Stimulated activated CD4-positive, alpha-beta T cell treated with anti-CD3 and anti-CD28 coated beads, Interleukin-2, amount 100 ng/mL, for 4 hours (primary cell): ENCODE measurements around the gene DSE.

Experiments
- DNase-seq: peaks from one replicate; pipeline ENCODE4 v3.0.0-alpha.2; 2020; ENCODE audit warnings: low read depth

The DSE gene

GRCh38 chr6:116362276-116362675 is 8.5 kb upstream of the DSE start:
- no peak for DNase-seq

- no peak for DNase-seq
Observed at GRCh38 chr6:116363759-116364158, 7.0 kb upstream of the DSE start.

DNA sequence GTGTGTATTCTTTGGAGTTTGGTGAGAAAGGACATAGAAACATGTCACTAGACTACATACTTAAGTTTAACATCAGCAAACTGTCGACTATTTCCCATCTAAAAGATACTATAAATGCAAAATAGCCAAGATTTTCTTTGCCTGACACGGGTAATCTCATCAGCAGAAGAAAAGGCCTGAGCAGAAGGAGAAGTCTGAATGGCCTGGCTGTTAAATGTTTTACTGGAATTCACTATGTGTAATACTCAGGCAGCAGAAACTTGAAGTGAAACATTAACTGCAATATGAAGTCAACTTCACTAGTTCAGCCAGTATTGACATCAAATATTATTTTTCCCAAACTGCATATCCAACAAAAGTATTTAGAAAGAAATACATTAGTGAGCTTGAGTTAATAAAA is 6.4 kb upstream of the DSE start:
- DNase-seq = no peak

DNA sequence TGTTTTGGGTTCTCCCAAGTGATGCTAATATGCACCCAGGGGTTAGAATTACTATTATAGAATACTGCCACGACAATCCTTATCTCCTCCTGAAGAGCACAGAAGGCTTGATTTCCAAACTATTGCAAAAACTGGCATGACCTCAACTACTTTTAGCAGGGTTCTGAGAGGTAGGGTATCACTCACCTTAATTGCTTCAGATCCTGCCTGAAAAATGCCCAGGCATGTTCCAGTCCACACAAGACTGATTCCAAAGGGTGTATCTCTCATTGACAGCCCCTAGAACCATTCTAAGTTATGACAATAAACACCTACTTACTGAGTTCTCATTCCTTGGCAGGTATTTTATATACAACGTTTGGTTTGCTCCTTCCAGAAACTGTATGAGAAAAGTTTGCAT is 5.0 kb upstream of the DSE start:
- DNase-seq = no peak

DNA sequence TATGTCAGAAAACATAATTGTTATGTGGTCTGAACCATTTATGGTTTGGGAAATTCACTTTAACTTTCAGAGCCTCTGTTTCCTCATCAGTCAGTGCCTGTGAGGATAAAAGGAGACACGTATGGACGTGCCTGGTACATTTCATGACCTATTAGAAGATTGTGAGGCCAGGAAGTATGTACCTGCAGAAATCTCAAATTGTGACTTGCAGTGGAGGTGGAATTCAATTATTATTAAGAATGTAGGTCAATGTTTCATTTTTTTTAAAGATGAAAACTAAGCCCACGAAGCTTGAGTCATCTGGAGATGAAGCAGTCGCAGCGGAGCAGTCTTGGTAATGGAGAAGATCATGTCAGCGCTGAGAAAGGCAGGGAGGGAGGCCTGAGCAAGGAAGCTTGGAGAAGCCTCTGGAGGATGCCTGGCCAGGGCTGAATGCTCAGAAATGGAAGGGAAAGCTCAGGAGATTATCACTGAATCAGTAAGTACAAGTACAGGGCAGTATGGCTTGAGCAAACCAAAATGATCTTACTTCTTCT is 3.9 kb upstream of the DSE start:
- DNase-seq = no peak

DNA sequence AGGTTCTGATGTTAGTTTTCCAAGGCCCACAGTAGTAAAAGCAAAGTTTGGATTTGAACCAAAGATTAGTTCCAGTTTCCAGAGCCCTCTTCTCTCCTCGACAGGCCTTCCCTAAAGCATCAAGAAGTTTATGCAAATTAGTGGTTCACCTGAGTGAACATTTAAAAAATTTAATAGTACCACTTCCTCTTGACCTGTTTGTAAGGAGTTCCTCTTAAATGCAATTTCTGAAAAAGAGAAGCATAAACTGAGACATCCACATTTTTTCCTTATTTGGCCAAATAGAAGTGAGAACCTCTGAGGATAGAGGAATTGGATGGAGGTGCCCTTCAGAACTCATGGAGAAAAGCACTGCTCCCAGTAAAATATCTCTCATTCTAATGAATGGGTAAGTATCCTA is 1.2 kb upstream of the DSE start:
- DNase-seq = no peak

- DNase-seq = no peak
Observed at GRCh38 chr6:116369964-116370759, 585 bp upstream of the DSE start.

GRCh38 chr6:116371120-116371917 is 572 bp downstream of the DSE start:
- no peak for DNase-seq

DNA sequence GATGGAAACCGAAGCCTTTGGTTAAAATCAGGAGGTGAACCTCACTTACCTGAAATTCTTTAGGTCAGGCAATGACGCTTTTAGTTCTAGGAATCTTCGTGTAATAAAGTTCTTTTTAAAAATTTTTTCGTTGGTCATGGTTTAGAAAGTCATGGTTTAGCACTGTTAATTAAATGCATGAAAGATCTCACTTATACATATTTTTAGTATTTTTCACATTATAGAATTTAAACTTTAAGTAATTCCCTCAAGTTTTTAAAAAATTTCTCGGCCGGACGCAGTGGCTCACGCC is 1.1 kb downstream of the DSE start:
- no peak for DNase-seq

DNA sequence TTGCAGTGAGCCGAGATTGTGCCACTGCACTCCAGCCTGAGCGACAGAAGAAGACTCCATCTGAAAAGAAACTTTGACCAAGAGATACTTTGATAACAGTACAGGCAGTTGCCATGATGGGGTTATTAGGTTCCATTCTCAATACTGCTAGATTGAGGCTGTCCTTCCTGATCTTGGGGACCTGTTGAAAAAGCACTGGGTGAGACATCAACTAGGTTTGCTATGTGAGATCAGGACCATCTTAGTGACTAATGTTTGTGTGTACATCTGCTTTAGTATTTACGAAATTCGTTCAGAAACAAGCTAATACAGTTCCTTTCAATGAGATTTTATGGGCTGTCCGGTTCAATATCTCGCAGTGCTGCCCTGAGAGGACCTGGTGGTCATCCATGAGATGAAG is 2.6 kb downstream of the DSE start:
- no peak for DNase-seq

GRCh38 chr6:116373940-116374339 is 3.2 kb downstream of the DSE start:
- no peak for DNase-seq

DNA sequence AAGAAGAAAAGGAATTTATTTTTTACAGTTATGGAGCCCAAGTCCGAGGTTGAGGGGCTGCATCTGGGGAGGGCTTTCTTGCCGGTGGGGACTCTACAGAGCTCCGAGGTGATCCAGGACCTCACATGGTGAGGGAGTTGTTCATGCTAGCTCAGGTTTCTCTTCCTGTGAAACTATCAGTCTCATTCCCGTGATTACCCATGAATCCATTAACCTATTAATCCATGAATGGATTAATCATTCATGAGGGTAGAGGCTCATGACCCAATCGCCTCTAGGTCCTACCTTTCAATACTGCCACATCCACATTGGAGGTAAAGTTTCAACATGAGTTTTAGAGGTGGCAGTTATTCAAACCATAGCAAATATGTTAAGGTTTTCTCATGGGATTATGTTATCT is 3.8 kb downstream of the DSE start:
- DNase-seq = no peak

DNA sequence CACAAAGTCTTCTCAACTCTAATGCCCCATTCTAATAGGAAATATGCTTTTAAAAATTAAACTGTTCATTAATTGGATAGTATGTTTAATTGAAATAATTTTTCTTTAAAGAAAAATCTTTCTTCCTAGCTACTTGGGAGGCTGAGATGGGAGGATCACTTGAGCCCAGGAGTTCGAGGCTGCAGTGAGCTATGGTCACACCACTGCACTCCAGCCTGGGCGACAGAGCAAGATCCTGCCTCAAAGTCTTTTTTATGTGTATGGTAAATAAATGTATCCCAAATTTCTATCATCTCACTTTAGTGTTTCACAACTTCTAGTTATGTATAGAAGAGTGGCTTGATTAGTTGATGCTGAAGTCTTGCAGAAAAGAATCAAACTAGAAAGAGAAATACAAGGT is 4.5 kb downstream of the DSE start:
- no peak for DNase-seq

DNA sequence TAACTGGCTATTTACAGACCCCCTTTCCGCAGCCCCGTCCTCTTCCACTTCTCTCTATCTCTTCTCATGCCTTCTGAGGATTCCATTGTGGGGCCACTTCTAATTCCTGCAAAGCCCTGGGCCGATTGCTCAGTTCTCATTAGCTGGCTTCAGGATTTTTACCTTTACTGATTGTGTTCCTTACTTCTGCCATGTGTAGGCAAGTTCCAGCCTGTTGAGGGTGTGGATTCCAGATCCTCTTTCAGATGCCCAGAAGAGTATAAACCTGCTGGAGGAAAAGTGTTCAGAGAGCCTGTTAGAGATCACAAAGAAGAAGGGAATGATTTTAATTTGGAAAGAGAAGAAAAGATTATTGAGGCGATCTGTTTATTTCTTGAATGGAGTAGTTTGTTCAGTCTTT is 5.4 kb downstream of the DSE start:
- DNase-seq = no peak

GRCh38 chr6:116379764-116380163 is 9.0 kb downstream of the DSE start:
- no peak for DNase-seq

DNA sequence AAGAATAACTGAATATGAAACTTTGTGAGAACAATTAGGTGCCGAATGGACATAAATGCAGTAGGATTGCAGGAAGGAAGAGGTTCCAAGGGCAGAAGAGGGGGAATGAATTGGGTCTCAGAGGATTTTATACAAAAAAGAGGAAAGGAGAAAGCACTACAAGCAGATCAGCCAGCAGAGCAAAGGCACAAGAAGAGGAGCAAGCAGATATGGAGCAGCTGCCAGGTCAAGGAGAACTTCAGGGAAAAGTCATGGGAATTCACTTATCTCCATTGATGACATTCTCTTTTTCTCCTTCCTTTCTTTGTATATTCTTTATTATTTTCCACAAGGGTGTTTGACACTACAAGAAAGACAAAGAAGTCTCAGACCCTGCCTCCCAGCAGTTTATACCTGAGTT is 9.6 kb downstream of the DSE start:
- no peak for DNase-seq

GRCh38 chr6:116381000-116381399 is 10.3 kb downstream of the DSE start:
- no peak for DNase-seq

DNA sequence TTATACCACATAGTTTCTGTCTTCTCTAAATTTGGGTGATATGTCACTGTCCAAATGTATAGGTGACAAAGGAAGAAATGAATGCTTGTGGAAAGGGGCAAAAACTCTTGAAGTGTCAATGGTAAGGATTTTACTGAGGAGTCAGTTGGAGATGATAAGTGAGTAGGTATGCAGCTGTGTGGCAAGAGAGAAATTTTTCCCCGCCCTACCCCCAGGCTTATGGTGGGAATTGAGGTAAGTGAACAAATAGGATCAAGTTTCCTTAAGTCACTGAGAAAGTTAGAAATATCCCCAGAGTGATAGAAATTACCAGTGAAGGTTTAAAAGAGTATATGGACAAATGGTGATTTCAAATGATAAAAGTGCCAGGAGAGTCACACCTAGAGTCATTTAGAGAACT is 11.8 kb downstream of the DSE start:
- DNase-seq = no peak

- DNase-seq = no peak
Observed at GRCh38 chr6:116384727-116385458, 14.1 kb downstream of the DSE start.

DNA sequence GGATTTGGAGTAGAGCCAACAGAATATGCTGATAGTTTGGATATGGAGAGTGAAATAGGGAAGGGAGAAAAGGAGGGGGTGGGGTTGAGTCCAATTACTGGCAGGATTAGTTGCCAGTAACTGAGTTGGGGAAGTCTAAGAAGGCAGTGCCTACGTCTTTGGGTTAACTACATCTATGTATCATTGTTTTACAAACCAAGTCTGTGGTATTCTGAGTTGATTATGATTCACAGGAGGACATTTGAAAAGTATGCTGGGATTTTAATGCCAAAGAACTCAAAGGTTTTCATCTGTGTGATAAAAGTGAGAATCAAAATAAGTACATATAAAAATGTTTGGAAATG is 14.7 kb downstream of the DSE start:
- no peak for DNase-seq

DNA sequence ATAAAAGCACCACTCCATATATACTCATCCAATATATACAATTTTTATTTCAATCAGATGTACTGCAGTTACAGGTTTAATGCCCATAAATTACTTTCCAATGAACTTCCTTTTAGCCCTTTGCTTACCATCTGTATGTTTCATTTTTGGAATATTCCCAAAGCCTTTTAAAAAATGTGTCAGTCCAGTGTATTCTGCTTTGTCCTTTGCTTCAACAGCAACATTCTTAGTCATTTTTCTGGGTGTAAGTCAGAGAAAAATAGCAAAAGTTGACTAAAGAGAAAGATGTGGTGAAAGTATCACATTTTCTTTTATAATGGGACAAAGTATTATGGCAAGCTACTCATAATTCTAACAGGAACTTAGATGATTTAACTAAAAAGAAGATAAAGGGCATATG is 15.2 kb downstream of the DSE start:
- no peak for DNase-seq

DNA sequence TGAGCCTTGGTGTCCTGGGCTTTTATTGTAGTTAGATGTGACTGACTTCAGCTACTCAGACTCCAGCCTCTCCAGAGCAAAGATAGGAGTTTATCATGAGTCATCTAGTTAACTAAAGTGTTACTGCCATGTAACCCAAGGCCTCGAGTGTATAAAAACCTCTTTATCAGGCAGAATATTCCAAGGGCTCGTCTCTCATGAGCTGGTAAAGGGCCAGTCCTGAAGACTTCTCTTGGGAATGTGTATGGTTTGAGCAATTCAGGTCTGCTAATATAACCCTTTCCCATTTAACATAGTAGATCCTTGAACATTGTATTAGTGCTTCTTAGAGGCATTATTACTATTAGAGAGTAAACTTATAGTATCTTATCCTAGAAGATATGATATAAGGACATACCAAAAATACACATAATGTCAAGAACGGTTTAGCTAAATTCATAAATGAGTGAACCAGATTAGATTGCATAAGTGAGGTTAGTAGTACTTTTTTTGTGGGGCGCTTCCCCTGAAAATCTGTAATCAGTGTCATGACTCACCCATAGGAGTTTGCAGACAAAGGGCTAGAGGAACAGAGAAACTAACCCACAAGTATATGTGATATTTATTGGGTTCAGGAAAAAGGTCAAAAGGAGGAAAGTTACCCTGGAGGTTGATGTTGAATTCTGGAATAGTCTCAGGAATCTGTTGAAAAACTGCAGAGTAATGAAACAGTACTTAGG is 16.0 kb downstream of the DSE start:
- no peak for DNase-seq
